Neural cell (in vitro differentiated cells): Measurements from ENCODE around the gene EXOC4. TPM values are rescaled to one million over a fixed set of nuclear protein-coding genes. Genes with fewer than 3 reads are reported as not detected.

Experiments
- H2AFZ ChIP-seq: fragments of 200-600, 300-800 bp; sonication (generic), shearing (Covaris generic); 2 replicates; pipeline ENCODE4 v1.6.0; 2014; ENCODE audit warnings: low read depth, mild to moderate bottlenecking, antibody characterized with exemption, low read length, moderate library complexity
- H3F3A ChIP-seq: fragments of 200-600 bp; shearing (Covaris generic); 2 replicates; pipeline ENCODE4 v1.6.1; 2016; ENCODE audit warnings: mild to moderate bottlenecking, moderate library complexity, mixed read lengths, antibody characterized with exemption, low read length; ENCODE audit not compliant: insufficient read depth, poor library complexity, severe bottlenecking
- H3K27ac ChIP-seq: fragments of 200-600, 300-800 bp; sonication (generic), shearing (Covaris generic); 2 replicates; pipeline ENCODE4 v1.5.1; 2014; ENCODE audit warnings: mild to moderate bottlenecking, low read length, moderate library complexity
- H3K27me3 ChIP-seq: fragments of 300-800, 200-600 bp; sonication (generic), shearing (Covaris generic); 2 replicates; pipeline ENCODE4 v1.6.0; 2014; ENCODE audit warnings: mild to moderate bottlenecking, low read depth, low read length, moderate library complexity; ENCODE audit not compliant: insufficient read depth
- H3K36me3 ChIP-seq: fragments of 300-800, 200-600 bp; sonication (generic), shearing (Covaris generic); 2 replicates; pipeline ENCODE4 v1.5.1; 2014; ENCODE audit warnings: mild to moderate bottlenecking, antibody characterized with exemption, low read length, moderate library complexity; ENCODE audit not compliant: insufficient read depth
- H3K4me2 ChIP-seq: fragments of 300-800, 200-600 bp; sonication (generic), shearing (Covaris generic); 2 replicates; pipeline ENCODE4 v1.6.0; 2014; ENCODE audit warnings: mild to moderate bottlenecking, low read length
- H3K4me3 ChIP-seq: fragments of 300-800, 200-600 bp; sonication (generic), shearing (Covaris generic); 2 replicates; pipeline ENCODE4 v1.5.1; 2014; ENCODE audit warnings: mild to moderate bottlenecking, low read length, moderate library complexity
- H3K79me2 ChIP-seq: fragments of 200-600 bp; shearing (Covaris generic); replicated peaks from 2 replicates; pipeline ENCODE4 v1.6.0; 2014; ENCODE audit warnings: mild to moderate bottlenecking, low read length, moderate library complexity; ENCODE audit not compliant: insufficient read depth
- H3K9ac ChIP-seq: fragments of 300-800, 200-600 bp; sonication (generic), shearing (Covaris generic); 2 replicates; pipeline ENCODE4 v1.6.1; 2016; ENCODE audit warnings: mild to moderate bottlenecking, low read length, mixed read lengths
- H3K9me2 ChIP-seq: fragments of 200-600 bp; shearing (Covaris generic); 2 replicates; pipeline ENCODE4 v1.6.1; 2016; ENCODE audit warnings: mild to moderate bottlenecking, low read length, mixed read lengths; ENCODE audit not compliant: insufficient read depth
- H3K9me3 ChIP-seq: fragments of 200-600, 300-800 bp; sonication (generic), shearing (Covaris generic); 2 replicates; pipeline ENCODE4 v1.6.1; 2016; ENCODE audit warnings: mild to moderate bottlenecking, mixed run types, low read length, moderate library complexity, mixed read lengths
- H4K20me1 ChIP-seq: fragments of 200-600 bp; shearing (Covaris generic); 2 replicates; pipeline ENCODE4 v1.6.1; 2016; ENCODE audit warnings: mild to moderate bottlenecking, mixed run types; ENCODE audit not compliant: insufficient read depth
- EP300 ChIP-seq: fragments of 450-650 bp; conservative IDR thresholded peaks from 2 replicates; pipeline ENCODE4 v1.6.1; 2014; ENCODE audit warnings: antibody characterized with exemption, mild to moderate bottlenecking, moderate library complexity; ENCODE audit not compliant: poor library complexity, severe bottlenecking
- EZH2 ChIP-seq: fragments of 200-600, 300-800 bp; shearing (Covaris generic), sonication (generic); IDR thresholded peaks from 2 replicates; pipeline ENCODE4 v1.6.1; 2014; ENCODE audit warnings: antibody characterized with exemption, low read length, borderline replicate concordance, mild to moderate bottlenecking; ENCODE audit not compliant: insufficient read depth, poor library complexity, severe bottlenecking
- MXI1 ChIP-seq: fragments of 450-650 bp; conservative IDR thresholded peaks from 2 replicates; pipeline ENCODE4 v1.6.1; 2014; ENCODE audit warnings: antibody characterized with exemption, mild to moderate bottlenecking; ENCODE audit not compliant: poor library complexity, severe bottlenecking
- POLR2AphosphoS5 ChIP-seq: IDR thresholded peaks from 2 replicates; pipeline ENCODE4 v1.6.1; 2012
- RAD21 ChIP-seq: fragments of 450-650 bp; conservative IDR thresholded peaks from 2 replicates; pipeline ENCODE4 v1.6.1; 2014; ENCODE audit warnings: antibody characterized with exemption, mild to moderate bottlenecking, moderate library complexity
- SMC3 ChIP-seq: fragments of 450-650 bp; conservative IDR thresholded peaks from 2 replicates; pipeline ENCODE4 v1.6.1; 2014; ENCODE audit warnings: antibody characterized with exemption, mild to moderate bottlenecking, moderate library complexity; ENCODE audit not compliant: poor library complexity
- TAF1 ChIP-seq: IDR thresholded peaks from 2 replicates; pipeline ENCODE4 v1.6.1; 2012; ENCODE audit warnings: low read depth
- polyA plus RNA-seq: library from polyadenylated mRNA; depleted of rRNA; stranded (reverse); fragments of >200 nt; gene quantifications from 2 replicates; pipeline ENCODE4 v1.2.3, GENCODE V29; 2014
- TF ChIP-seq, protein P1 (sequence below): IDR thresholded peaks from 2 replicates; pipeline ENCODE4 v1.6.1; 2012; ENCODE audit warnings: borderline replicate concordance
- TF ChIP-seq, protein P2 (sequence below): fragments of 450-650 bp; IDR thresholded peaks from 2 replicates; pipeline ENCODE4 v1.5.1; 2014; ENCODE audit warnings: antibody characterized with exemption, mild to moderate bottlenecking, moderate library complexity; ENCODE audit not compliant: poor library complexity, severe bottlenecking

EXOC4 gene
- polyA plus RNA-seq, 1 donor from 2014 or later = 36.5 TPM

DNA sequence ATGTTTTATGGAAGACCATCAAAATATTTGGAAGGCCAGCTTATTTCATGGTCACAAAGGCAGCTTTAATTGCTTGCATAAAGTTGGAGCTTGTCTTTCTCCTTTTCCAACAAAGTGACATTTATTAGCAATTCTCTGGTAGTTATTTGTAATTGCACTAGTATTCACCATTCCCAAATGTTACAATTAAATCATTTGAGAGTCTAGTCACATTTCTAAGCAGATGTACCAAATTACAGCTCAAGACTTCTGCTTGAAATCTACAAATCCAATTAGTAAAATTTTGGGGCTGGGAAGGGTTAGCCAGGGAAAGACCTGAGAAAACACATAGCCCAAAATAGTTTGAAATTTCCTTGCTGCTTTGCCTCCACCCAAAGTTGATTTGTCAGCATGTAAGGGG, 498.2 kb downstream of the EXOC4 start:
- Histone ChIP-seq H4K20me1 (no peaks in the 10 kb centered on the region), H3K4me2 (no peak overlapping the region), H3K4me3 (no peak overlapping the region), H3K36me3 (no peaks in the 10 kb centered on the region), H3K79me2 (no peaks in the 10 kb centered on the region), H3F3A (no peaks in the 10 kb centered on the region), H3K9ac (no peak overlapping the region), H3K9me2 (no peaks in the 10 kb centered on the region), H2AFZ (no peak overlapping the region), H3K27me3 (no peaks in the 10 kb centered on the region), H3K9me3 (no peaks in the 10 kb centered on the region), H3K27ac (no peak overlapping the region)
- no peak for TF ChIP-seq POLR2AphosphoS5
- TF ChIP-seq, protein P1, sequence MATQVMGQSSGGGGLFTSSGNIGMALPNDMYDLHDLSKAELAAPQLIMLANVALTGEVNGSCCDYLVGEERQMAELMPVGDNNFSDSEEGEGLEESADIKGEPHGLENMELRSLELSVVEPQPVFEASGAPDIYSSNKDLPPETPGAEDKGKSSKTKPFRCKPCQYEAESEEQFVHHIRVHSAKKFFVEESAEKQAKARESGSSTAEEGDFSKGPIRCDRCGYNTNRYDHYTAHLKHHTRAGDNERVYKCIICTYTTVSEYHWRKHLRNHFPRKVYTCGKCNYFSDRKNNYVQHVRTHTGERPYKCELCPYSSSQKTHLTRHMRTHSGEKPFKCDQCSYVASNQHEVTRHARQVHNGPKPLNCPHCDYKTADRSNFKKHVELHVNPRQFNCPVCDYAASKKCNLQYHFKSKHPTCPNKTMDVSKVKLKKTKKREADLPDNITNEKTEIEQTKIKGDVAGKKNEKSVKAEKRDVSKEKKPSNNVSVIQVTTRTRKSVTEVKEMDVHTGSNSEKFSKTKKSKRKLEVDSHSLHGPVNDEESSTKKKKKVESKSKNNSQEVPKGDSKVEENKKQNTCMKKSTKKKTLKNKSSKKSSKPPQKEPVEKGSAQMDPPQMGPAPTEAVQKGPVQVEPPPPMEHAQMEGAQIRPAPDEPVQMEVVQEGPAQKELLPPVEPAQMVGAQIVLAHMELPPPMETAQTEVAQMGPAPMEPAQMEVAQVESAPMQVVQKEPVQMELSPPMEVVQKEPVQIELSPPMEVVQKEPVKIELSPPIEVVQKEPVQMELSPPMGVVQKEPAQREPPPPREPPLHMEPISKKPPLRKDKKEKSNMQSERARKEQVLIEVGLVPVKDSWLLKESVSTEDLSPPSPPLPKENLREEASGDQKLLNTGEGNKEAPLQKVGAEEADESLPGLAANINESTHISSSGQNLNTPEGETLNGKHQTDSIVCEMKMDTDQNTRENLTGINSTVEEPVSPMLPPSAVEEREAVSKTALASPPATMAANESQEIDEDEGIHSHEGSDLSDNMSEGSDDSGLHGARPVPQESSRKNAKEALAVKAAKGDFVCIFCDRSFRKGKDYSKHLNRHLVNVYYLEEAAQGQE = no peak
- TF ChIP-seq EZH2 = no peak
- no peak for TF ChIP-seq RAD21
- TF ChIP-seq, protein P2, sequence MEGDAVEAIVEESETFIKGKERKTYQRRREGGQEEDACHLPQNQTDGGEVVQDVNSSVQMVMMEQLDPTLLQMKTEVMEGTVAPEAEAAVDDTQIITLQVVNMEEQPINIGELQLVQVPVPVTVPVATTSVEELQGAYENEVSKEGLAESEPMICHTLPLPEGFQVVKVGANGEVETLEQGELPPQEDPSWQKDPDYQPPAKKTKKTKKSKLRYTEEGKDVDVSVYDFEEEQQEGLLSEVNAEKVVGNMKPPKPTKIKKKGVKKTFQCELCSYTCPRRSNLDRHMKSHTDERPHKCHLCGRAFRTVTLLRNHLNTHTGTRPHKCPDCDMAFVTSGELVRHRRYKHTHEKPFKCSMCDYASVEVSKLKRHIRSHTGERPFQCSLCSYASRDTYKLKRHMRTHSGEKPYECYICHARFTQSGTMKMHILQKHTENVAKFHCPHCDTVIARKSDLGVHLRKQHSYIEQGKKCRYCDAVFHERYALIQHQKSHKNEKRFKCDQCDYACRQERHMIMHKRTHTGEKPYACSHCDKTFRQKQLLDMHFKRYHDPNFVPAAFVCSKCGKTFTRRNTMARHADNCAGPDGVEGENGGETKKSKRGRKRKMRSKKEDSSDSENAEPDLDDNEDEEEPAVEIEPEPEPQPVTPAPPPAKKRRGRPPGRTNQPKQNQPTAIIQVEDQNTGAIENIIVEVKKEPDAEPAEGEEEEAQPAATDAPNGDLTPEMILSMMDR = no peak
- no peak for TF ChIP-seq TAF1
- no peak for TF ChIP-seq MXI1
- TF ChIP-seq EP300 = no peak
- TF ChIP-seq SMC3 = no peak

GRCh38 chr7:133753513-133753912, 500.6 kb downstream of the EXOC4 start:
- no peak overlapping the region for H3K9ac ChIP-seq
- H2AFZ ChIP-seq = no peak overlapping the region
- H3K79me2 ChIP-seq = no peaks in the 10 kb centered on the region
- H3K4me2 ChIP-seq = no peak overlapping the region
- no peak for TF ChIP-seq POLR2AphosphoS5
- TF ChIP-seq, protein P2 = no peak
- no peak for TF ChIP-seq EZH2
- TF ChIP-seq, protein P1 = no peak
- TF ChIP-seq TAF1 = no peak
- TF ChIP-seq MXI1 = no peak
- no peak for TF ChIP-seq SMC3
- no peak for TF ChIP-seq RAD21
- no peak for TF ChIP-seq EP300
- H4K20me1 ChIP-seq = no peaks in the 10 kb centered on the region
- no peaks in the 10 kb centered on the region for H3F3A ChIP-seq
- H3K27ac ChIP-seq = no peak overlapping the region
- no peaks in the 10 kb centered on the region for H3K9me3 ChIP-seq
- no peaks in the 10 kb centered on the region for H3K36me3 ChIP-seq
- H3K4me3 ChIP-seq = no peak overlapping the region
- H3K9me2 ChIP-seq = no peaks in the 10 kb centered on the region
- no peaks in the 10 kb centered on the region for H3K27me3 ChIP-seq
